GM21423 (cell line): Measurements from ENCODE around the gene NKAIN4.

Source experiments
- ATAC-seq: cut with Tn5 transposase; IDR thresholded peaks from one replicate; pipeline ENCODE4 v1.9.1; 2021; ENCODE audit warnings: mild to moderate bottlenecking, moderate library complexity; ENCODE audit not compliant: unreplicated experiment

Gene NKAIN4

GRCh38 chr20:63254232-63254605 lies at the start of gene NKAIN4:
TSS of gene NKAIN4 (minus strand) at chr20:63254463. CDS start at chr20:63254450, 13 bp downstream.
- ATAC-seq, result no peak

- no peak for ATAC-seq
These were observed 48.9 kb upstream of the NKAIN4 start for GRCh38 chr20:63303095-63303666.

- no peak for ATAC-seq
These were observed 47.4 kb upstream of the NKAIN4 start for GRCh38 chr20:63301671-63302070.

GRCh38 chr20:63298731-63299312 lies 44.6 kb upstream of the NKAIN4 start:
- no peak for ATAC-seq

- no peak for ATAC-seq
These were observed 43.7 kb upstream of the NKAIN4 start for GRCh38 chr20:63297796-63298572.

- ATAC-seq, result no peak
These were observed 43.1 kb upstream of the NKAIN4 start for GRCh38 chr20:63297371-63297781.

GRCh38 chr20:63296531-63297299 lies 42.5 kb upstream of the NKAIN4 start:
- no peak for ATAC-seq

- ATAC-seq, result no peak
These were observed 41.6 kb upstream of the NKAIN4 start for GRCh38 chr20:63295846-63296245.

GRCh38 chr20:63295422-63295821 lies 41.2 kb upstream of the NKAIN4 start:
- no peak for ATAC-seq

GRCh38 chr20:63295018-63295417 lies 40.8 kb upstream of the NKAIN4 start:
- ATAC-seq, result no peak

GRCh38 chr20:63294536-63294900 lies 40.3 kb upstream of the NKAIN4 start:
- no peak for ATAC-seq

- ATAC-seq, result no peak
These were observed 39.7 kb upstream of the NKAIN4 start for GRCh38 chr20:63293871-63294535.

GRCh38 chr20:63293456-63293855 lies 39.2 kb upstream of the NKAIN4 start:
- ATAC-seq, result no peak

- ATAC-seq, result no peak
These were observed 38.6 kb upstream of the NKAIN4 start, which contains the start of gene COL20A1 for GRCh38 chr20:63292904-63293303. TSS of gene COL20A1 (plus strand) at chr20:63293186. CDS start at chr20:63295108, 1,922 bp downstream.

- no peak for ATAC-seq
These were observed 38.0 kb upstream of the NKAIN4 start for GRCh38 chr20:63292292-63292701.

- ATAC-seq, result no peak
These were observed 37.5 kb upstream of the NKAIN4 start for GRCh38 chr20:63291811-63292210.

GRCh38 chr20:63290677-63291472 lies 36.6 kb upstream of the NKAIN4 start:
- ATAC-seq, result no peak

- no peak for ATAC-seq
These were observed 35.9 kb upstream of the NKAIN4 start for GRCh38 chr20:63290136-63290676.

- ATAC-seq, result no peak
These were observed 35.3 kb upstream of the NKAIN4 start for GRCh38 chr20:63289311-63290135.
